ENCODE results near the gene OR10AD1. TPM values are rescaled to one million over a fixed set of nuclear protein-coding genes. Genes with fewer than 3 reads are reported as not detected.

Gene OR10AD1
- polyA plus RNA-seq, 3 donors = not detected

GRCh38 chr12:48175613-48176416, 27.3 kb downstream of the OR10AD1 start:
- no peak for TF ChIP-seq CTCF (IDR thresholded peaks at IDR 0.05)
- Histone ChIP-seq H3K9ac (ENCODE audit: insufficient read depth, low read length, poor library complexity, severe bottlenecking) (no peak overlapping the region), H3K27me3 (ENCODE audit: control insufficient read depth in 2 of 2, insufficient read depth in 2 of 2, low read length in 2 of 2) (peaks cover 4 to 18% of the 10 kb centered on the region in 2 donors), H3K36me3 (replicated peaks in 1 of 2; ENCODE audit: control insufficient read depth in 1 of 2, insufficient read depth in 2 of 2, low read length in 2 of 2) (no peaks in the 10 kb centered on the region), H3K27ac (ENCODE audit: low read depth in 1 of 2, low read length in 2 of 2) (no peak overlapping the region), H2AFZ (ENCODE audit: insufficient read depth, low read depth, low read length, poor library complexity, severe bottlenecking) (peak overlapping the region; percentile 59), H3K4me2 (replicated peaks; ENCODE audit: extremely low read depth, low read length, poor library complexity, severe bottlenecking) (no peak overlapping the region), H4K20me1 (ENCODE audit: insufficient read depth, low read length) (no peaks in the 10 kb centered on the region), H3K9me3 (replicated peaks in 1 of 2; ENCODE audit: control insufficient read depth in 1 of 2, insufficient read depth in 1 of 2, low read length in 2 of 2) (no peaks in the 10 kb centered on the region), H3K4me3 (replicated peaks in 1 of 3; ENCODE audit: low read depth in 2 of 3, low read length in 3 of 3) (no peak overlapping the region), H3K79me2 (ENCODE audit: insufficient read depth, low read length) (no peaks in the 10 kb centered on the region), H3K4me1 (ENCODE audit: control insufficient read depth in 1 of 2, insufficient read depth in 2 of 2, low read length in 2 of 2) (no peaks in the 10 kb centered on the region)
- no peak overlapping the region for H3K27ac Mint-ChIP-seq
- H3K9me3 Mint-ChIP-seq = no peaks in the 10 kb centered on the region
- no peak for DNase-seq
- intact Hi-C loops (cut with micrococcal nuclease) = no loop called here
- no peaks in the 10 kb centered on the region for H3K36me3 Mint-ChIP-seq
- H3K4me1 Mint-ChIP-seq = peaks cover 6% of the 10 kb centered on the region
- no peak overlapping the region for H3K4me3 Mint-ChIP-seq
- H3K27me3 Mint-ChIP-seq (ENCODE audit: low read depth in 3 of 3) = peaks cover 10 to 17% (median 11%) of the 10 kb centered on the region in 3 donors
- WGBS (ENCODE audit: insufficient coverage) = 0% methylated on average over 1 of the region's 3 CpGs

GRCh38 chr12:48169011-48169410, 34.1 kb downstream of the OR10AD1 start:
- no peak overlapping the region for H3K4me3 Mint-ChIP-seq
- no peaks in the 10 kb centered on the region for H3K9me3 Mint-ChIP-seq
- Histone ChIP-seq H3K36me3 (replicated peaks in 1 of 2; ENCODE audit: control insufficient read depth in 1 of 2, insufficient read depth in 2 of 2, low read length in 2 of 2) (no peaks in the 10 kb centered on the region), H3K79me2 (ENCODE audit: insufficient read depth, low read length) (no peaks in the 10 kb centered on the region), H3K9me3 (replicated peaks in 1 of 2; ENCODE audit: control insufficient read depth in 1 of 2, insufficient read depth in 1 of 2, low read length in 2 of 2) (no peaks in the 10 kb centered on the region), H3K9ac (ENCODE audit: insufficient read depth, low read length, poor library complexity, severe bottlenecking) (no peak overlapping the region), H3K4me3 (replicated peaks in 1 of 3; ENCODE audit: low read depth in 2 of 3, low read length in 3 of 3) (no peak overlapping the region), H2AFZ (ENCODE audit: insufficient read depth, low read depth, low read length, poor library complexity, severe bottlenecking) (no peak overlapping the region), H3K4me2 (replicated peaks; ENCODE audit: extremely low read depth, low read length, poor library complexity, severe bottlenecking) (no peak overlapping the region), H4K20me1 (ENCODE audit: insufficient read depth, low read length) (no peaks in the 10 kb centered on the region), H3K27me3 (ENCODE audit: control insufficient read depth in 2 of 2, insufficient read depth in 2 of 2, low read length in 2 of 2) (no peaks in the 10 kb centered on the region), H3K4me1 (ENCODE audit: control insufficient read depth in 1 of 2, insufficient read depth in 2 of 2, low read length in 2 of 2) (no peaks in the 10 kb centered on the region), H3K27ac (ENCODE audit: low read depth in 1 of 2, low read length in 2 of 2) (no peak overlapping the region)
- WGBS (ENCODE audit: insufficient coverage) = 97% methylated on average over 19 of the region's 19 CpGs
- no peaks in the 10 kb centered on the region for H3K36me3 Mint-ChIP-seq
- TF ChIP-seq CTCF (IDR thresholded peaks at IDR 0.05) = no peak
- H3K27ac Mint-ChIP-seq = no peak overlapping the region
- no peaks in the 10 kb centered on the region for H3K4me1 Mint-ChIP-seq
- DNase-seq = no peak
- intact Hi-C loops (cut with micrococcal nuclease) = no loop called here
- peaks cover 0 to 6% (median 4%) of the 10 kb centered on the region in 3 donors for H3K27me3 Mint-ChIP-seq (ENCODE audit: low read depth in 3 of 3)

Measured in CD14-positive monocyte (primary cell).